HCT116 (cell line): Measurements from ENCODE around the gene FLNC. TPM values are rescaled to one million over a fixed set of nuclear protein-coding genes. Genes with fewer than 3 reads are reported as not detected.
A peak's percentile ranks its signal among the peaks of the same experiment; 100 is the strongest.

Source experiments
- ATAC-seq: fragments of 200-7000 bp; cut with Tn5 transposase; 2 replicates; pipeline ENCODE4 v1.9.1; 2020; ENCODE audit warnings: mild to moderate bottlenecking, moderate library complexity
- BruUV-seq: library from RNA; stranded (reverse); fragments of 400-500 nt; replicated peaks from 2 replicates; lab custom pipeline; 2021; lab: Mats Ljungman, UMichigan
- CTCF ChIA-PET: fragments of 300-600 bp; sonication (Branson Sonifier 250); formaldehyde crosslinking; loops from one replicate; lab custom pipeline; 2021; ENCODE audit warnings: antibody characterized with exemption; lab: Charles Lee
- POLR2A ChIA-PET: fragments of 300-600, 350-600 bp; sonication (Branson Sonifier 250); formaldehyde crosslinking; loops from one replicate; lab custom pipeline; 2021; ENCODE audit warnings: antibody characterized with exemption; lab: Charles Lee
- RAD21 ChIA-PET, 2 experiments: fragments of 300-600 bp; sonication (Branson Sonifier 250); formaldehyde crosslinking; loops; one replicate each; lab custom pipeline; 2023; ENCODE audit warnings: low total read pairs in 2 of 2; ENCODE audit not compliant: uncharacterized antibody in 2 of 2, unreplicated experiment in 2 of 2, low non-redundant PET in 1 of 2; lab: Charles Lee
- DNase-seq: peaks from one replicate; pipeline ENCODE4 v3.0.0-alpha.2; 2010; ENCODE audit warnings: low read depth, low spot score
- H2AFZ ChIP-seq: fragments of 200-600 bp; shearing (Covaris generic), sonication (generic); 2 replicates; pipeline ENCODE4 v1.6.1; 2017; ENCODE audit warnings: low read depth, mixed run types, mixed read lengths, antibody characterized with exemption, low read length; ENCODE audit not compliant: poor library complexity, severe bottlenecking
- H3K27ac ChIP-seq: 2 replicates; pipeline ENCODE4 v1.5.1; 2012; ENCODE audit warnings: low read depth, low read length
- H3K27me3 ChIP-seq: fragments of 200-600 bp; sonication (generic); 2 replicates; pipeline ENCODE4 v1.6.1; 2016; ENCODE audit warnings: mixed run types, low read length, mixed read lengths; ENCODE audit not compliant: insufficient read depth
- H3K36me3 ChIP-seq, 2 experiments: fragments of 200-500 bp in 1 of 2; fragments of 200-600 bp in 1 of 2; sonication (Bioruptor generic) in 1 of 2; sonication (generic) in 1 of 2; 2 replicates each; pipeline versions ENCODE4 v1.5.1 to v1.6.1; 2014 to 2016; ENCODE audit warnings: low read length in 2 of 2, inconsistent platforms in 1 of 2, mixed read lengths in 1 of 2, mixed run types in 1 of 2; ENCODE audit not compliant: insufficient read depth in 2 of 2, control insufficient read depth in 1 of 2
- H3K4me1 ChIP-seq, 2 experiments: fragments of 200-600 bp in 1 of 2; sonication (generic) in 1 of 2; 2 replicates each; pipeline versions ENCODE4 v1.5.1 to v1.6.1; 2012 to 2017; ENCODE audit warnings: low read length in 2 of 2, inconsistent platforms in 1 of 2, mild to moderate bottlenecking in 1 of 2, mixed read lengths in 1 of 2, mixed run types in 1 of 2, moderate library complexity in 1 of 2; ENCODE audit not compliant: insufficient read depth in 2 of 2, control insufficient read depth in 1 of 2
- H3K4me2 ChIP-seq: fragments of 200-600 bp; sonication (generic); 2 replicates; pipeline ENCODE4 v1.6.1; 2017; ENCODE audit warnings: mixed run types, low read length, mixed read lengths
- H3K4me3 ChIP-seq, 2 experiments: fragments of 200-600 bp in 1 of 2; sonication (generic) in 1 of 2; replicated peaks in 1 of 2; 2 replicates each; pipeline ENCODE4 v1.5.1; 2011 to 2016; ENCODE audit warnings: low read length in 2 of 2, control low read depth in 1 of 2, low read depth in 1 of 2, mild to moderate bottlenecking in 1 of 2, mixed read lengths in 1 of 2, mixed run types in 1 of 2
- H3K79me2 ChIP-seq: fragments of 200-600 bp; sonication (generic); 2 replicates; pipeline ENCODE4 v1.6.1; 2017; ENCODE audit warnings: mild to moderate bottlenecking, mixed run types, low read length, moderate library complexity, mixed read lengths; ENCODE audit not compliant: insufficient read depth
- H3K9ac ChIP-seq: fragments of 200-600 bp; sonication (generic); 2 replicates; pipeline ENCODE4 v1.6.1; 2016; ENCODE audit warnings: low read length, mixed read lengths
- H3K9me2 ChIP-seq: fragments of 200-600 bp; sonication (generic), shearing (Covaris generic); 2 replicates; pipeline ENCODE4 v1.6.1; 2017; ENCODE audit warnings: mixed run types, mild to moderate bottlenecking, moderate library complexity; ENCODE audit not compliant: insufficient read depth
- H3K9me3 ChIP-seq, 2 experiments: fragments of 200-500 bp in 1 of 2; fragments of 200-600 bp in 1 of 2; sonication (Bioruptor generic) in 1 of 2; sonication (generic) in 1 of 2; 2 replicates each; pipeline ENCODE4 v1.6.1; 2014 to 2017; ENCODE audit warnings: low read length in 2 of 2, mixed read lengths in 2 of 2, inconsistent platforms in 1 of 2, low read depth in 1 of 2, mild to moderate bottlenecking in 1 of 2, mixed run types in 1 of 2, moderate library complexity in 1 of 2; ENCODE audit not compliant: control insufficient read depth in 1 of 2, insufficient read depth in 1 of 2
- H4K20me1 ChIP-seq: fragments of 200-600 bp; sonication (generic), shearing (Covaris generic); 2 replicates; pipeline ENCODE4 v1.6.1; 2017; ENCODE audit warnings: mixed run types, mild to moderate bottlenecking, moderate library complexity; ENCODE audit not compliant: insufficient read depth
- FOSL1 ChIP-seq: IDR thresholded peaks from 2 replicates; pipeline ENCODE4 v1.6.1; 2012; ENCODE audit warnings: low read depth
- POLR2AphosphoS5 ChIP-seq: IDR thresholded peaks from 2 replicates; pipeline ENCODE4 v1.6.1; 2011; ENCODE audit warnings: mild to moderate bottlenecking, low read depth, low read length, moderate library complexity
- RAD21 ChIP-seq: IDR thresholded peaks from 2 replicates; pipeline ENCODE4 v1.6.1; 2012; ENCODE audit warnings: low read depth, mild to moderate bottlenecking
- ZNF274 ChIP-seq: fragments of 200-500 bp; sonication (Bioruptor generic); IDR thresholded peaks from 2 replicates; pipeline ENCODE4 v1.6.1; 2014; ENCODE audit warnings: mild to moderate bottlenecking, low read depth, low read length, inconsistent platforms
- intact Hi-C: fragments of 100-400 bp; cut with micrococcal nuclease; formaldehyde crosslinking; loops from 2 replicates; pipeline ENCODE4 v1.10.0; 2022
- total RNA-seq: library from RNA; stranded (reverse); gene quantifications from one replicate; pipeline ENCODE4 v1.2.1, GENCODE V29; 2021; ENCODE audit not compliant: unreplicated experiment
- TF ChIP-seq, protein P1 (sequence below), 3 experiments: fragments of 200-600 bp in 1 of 3; sonication (generic) in 1 of 3; IDR thresholded peaks in 2 of 3; conservative IDR thresholded peaks in 1 of 3; 2 replicates each; pipeline ENCODE4 v1.5.1; 2012 to 2017; ENCODE audit warnings: low read depth in 2 of 3, low read length in 2 of 3, antibody characterized with exemption in 1 of 3, borderline replicate concordance in 1 of 3, control low read depth in 1 of 3, mild to moderate bottlenecking in 1 of 3, mixed read lengths in 1 of 3, mixed run types in 1 of 3, moderate library complexity in 1 of 3; ENCODE audit not compliant: insufficient read depth in 1 of 3
- TF ChIP-seq, protein P2 (sequence below): IDR thresholded peaks from 2 replicates; pipeline ENCODE4 v1.6.1; 2012; ENCODE audit warnings: low read depth
- TF ChIP-seq, protein P3 (sequence below): IDR thresholded peaks from 2 replicates; pipeline ENCODE4 v1.6.1; 2012

The FLNC gene
- total RNA-seq, 1 experiment from 2014 or later = 42.8 TPM

DNA sequence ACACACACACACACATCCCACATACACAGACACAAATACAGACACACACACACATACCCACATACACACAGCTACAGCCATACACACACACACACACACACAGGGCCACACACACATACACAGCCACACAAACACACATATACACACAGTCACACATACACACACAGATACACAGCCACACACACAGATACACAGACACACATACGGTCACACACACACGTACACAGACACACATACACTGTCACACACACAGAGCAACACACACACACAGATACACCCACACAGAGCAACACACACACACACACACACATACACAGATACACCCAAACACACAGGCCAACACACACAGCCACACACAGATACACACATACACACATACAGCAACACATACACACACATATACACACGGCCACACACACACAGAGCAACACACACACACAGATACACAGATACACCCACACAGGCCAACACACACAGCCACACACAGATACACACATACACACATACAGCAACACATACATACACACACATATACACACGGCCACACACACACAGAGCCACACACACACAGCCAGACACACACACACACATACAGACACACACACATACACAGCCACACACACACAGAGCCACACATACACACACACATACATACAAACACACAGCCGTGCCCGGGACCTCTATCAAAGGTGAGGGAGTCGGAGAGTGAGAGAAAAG, 58.0 kb downstream of the FLNC start:
- no TSS peak for BruUV-seq
- no peaks in the 10 kb centered on the region for H3K9me3 ChIP-seq
- DNase-seq (no peak), ATAC-seq (no peak)
- intact Hi-C loops = no loop called here
- H3K36me3 ChIP-seq = no peaks in the 10 kb centered on the region
- ChIA-PET RAD21 (no interaction called here), POLR2A (no interaction called here), CTCF (no interaction called here)
- H4K20me1 ChIP-seq = no peaks in the 10 kb centered on the region
- TF ChIP-seq POLR2AphosphoS5 (no peak), FOSL1 (no peak), ZNF274 (no peak), RAD21 (no peak)
- TF ChIP-seq, protein P1, sequence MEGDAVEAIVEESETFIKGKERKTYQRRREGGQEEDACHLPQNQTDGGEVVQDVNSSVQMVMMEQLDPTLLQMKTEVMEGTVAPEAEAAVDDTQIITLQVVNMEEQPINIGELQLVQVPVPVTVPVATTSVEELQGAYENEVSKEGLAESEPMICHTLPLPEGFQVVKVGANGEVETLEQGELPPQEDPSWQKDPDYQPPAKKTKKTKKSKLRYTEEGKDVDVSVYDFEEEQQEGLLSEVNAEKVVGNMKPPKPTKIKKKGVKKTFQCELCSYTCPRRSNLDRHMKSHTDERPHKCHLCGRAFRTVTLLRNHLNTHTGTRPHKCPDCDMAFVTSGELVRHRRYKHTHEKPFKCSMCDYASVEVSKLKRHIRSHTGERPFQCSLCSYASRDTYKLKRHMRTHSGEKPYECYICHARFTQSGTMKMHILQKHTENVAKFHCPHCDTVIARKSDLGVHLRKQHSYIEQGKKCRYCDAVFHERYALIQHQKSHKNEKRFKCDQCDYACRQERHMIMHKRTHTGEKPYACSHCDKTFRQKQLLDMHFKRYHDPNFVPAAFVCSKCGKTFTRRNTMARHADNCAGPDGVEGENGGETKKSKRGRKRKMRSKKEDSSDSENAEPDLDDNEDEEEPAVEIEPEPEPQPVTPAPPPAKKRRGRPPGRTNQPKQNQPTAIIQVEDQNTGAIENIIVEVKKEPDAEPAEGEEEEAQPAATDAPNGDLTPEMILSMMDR (IDR thresholded peaks at IDR 0.05 in 2 of 3, conservative IDR thresholded peaks at IDR 0.05 in 1 of 3; ENCODE audit: borderline replicate concordance in 1 of 3, insufficient read depth in 1 of 3, low read depth in 2 of 3, low read length in 2 of 3) = no peak
- TF ChIP-seq, protein P2, sequence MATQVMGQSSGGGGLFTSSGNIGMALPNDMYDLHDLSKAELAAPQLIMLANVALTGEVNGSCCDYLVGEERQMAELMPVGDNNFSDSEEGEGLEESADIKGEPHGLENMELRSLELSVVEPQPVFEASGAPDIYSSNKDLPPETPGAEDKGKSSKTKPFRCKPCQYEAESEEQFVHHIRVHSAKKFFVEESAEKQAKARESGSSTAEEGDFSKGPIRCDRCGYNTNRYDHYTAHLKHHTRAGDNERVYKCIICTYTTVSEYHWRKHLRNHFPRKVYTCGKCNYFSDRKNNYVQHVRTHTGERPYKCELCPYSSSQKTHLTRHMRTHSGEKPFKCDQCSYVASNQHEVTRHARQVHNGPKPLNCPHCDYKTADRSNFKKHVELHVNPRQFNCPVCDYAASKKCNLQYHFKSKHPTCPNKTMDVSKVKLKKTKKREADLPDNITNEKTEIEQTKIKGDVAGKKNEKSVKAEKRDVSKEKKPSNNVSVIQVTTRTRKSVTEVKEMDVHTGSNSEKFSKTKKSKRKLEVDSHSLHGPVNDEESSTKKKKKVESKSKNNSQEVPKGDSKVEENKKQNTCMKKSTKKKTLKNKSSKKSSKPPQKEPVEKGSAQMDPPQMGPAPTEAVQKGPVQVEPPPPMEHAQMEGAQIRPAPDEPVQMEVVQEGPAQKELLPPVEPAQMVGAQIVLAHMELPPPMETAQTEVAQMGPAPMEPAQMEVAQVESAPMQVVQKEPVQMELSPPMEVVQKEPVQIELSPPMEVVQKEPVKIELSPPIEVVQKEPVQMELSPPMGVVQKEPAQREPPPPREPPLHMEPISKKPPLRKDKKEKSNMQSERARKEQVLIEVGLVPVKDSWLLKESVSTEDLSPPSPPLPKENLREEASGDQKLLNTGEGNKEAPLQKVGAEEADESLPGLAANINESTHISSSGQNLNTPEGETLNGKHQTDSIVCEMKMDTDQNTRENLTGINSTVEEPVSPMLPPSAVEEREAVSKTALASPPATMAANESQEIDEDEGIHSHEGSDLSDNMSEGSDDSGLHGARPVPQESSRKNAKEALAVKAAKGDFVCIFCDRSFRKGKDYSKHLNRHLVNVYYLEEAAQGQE = no peak
- TF ChIP-seq, protein P3, sequence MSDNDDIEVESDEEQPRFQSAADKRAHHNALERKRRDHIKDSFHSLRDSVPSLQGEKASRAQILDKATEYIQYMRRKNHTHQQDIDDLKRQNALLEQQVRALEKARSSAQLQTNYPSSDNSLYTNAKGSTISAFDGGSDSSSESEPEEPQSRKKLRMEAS = no peak
- peaks cover 23 to 57% of the 10 kb centered on the region in 2 experiments for H3K4me1 ChIP-seq
- no peak overlapping the region for H3K4me3 ChIP-seq
- H3K9ac ChIP-seq = no peak overlapping the region
- no peaks in the 10 kb centered on the region for H3K79me2 ChIP-seq
- H3K27ac ChIP-seq = peak overlapping the region; percentile 19; the same call in 1 of the 2 replicates
- no peak overlapping the region for H2AFZ ChIP-seq
- no peaks in the 10 kb centered on the region for H3K9me2 ChIP-seq
- H3K27me3 ChIP-seq = no peaks in the 10 kb centered on the region
- no peak overlapping the region for H3K4me2 ChIP-seq
